HG03342 (cell line): ENCODE results near the gene NAE1.
"Not testable (repeated sequence)": the region's sequence is repeated elsewhere in the genome, so short reads cannot be mapped to it uniquely, and the experiment has no call there.

Experiments used
- ATAC-seq: cut with Tn5 transposase; IDR thresholded peaks from one replicate; pipeline ENCODE4 v1.9.1; 2021; ENCODE audit warnings: mild to moderate bottlenecking, moderate library complexity; ENCODE audit not compliant: unreplicated experiment

The NAE1 gene

GRCh38 chr16:66809765-66810164, 21.0 kb downstream of the NAE1 start:
- ATAC-seq: no peak

GRCh38 chr16:66802159-66802558, 28.6 kb downstream of the NAE1 start:
- ATAC-seq: no peak

- ATAC-seq: no peak
Observed at GRCh38 chr16:66801320-66802105, 29.3 kb downstream of the NAE1 start, which contains the start of gene TERB1. TERB1 (minus strand) TSS chr16:66801584; CDS start chr16:66796798, 4,786 bp downstream.

GRCh38 chr16:66800856-66801255, 29.9 kb downstream of the NAE1 start:
- ATAC-seq: no peak

GRCh38 chr16:66798161-66798560, 32.6 kb downstream of the NAE1 start:
- no peak for ATAC-seq

GRCh38 chr16:66793984-66794383, 36.8 kb downstream of the NAE1 start:
- ATAC-seq: not testable (repeated sequence)

- no peak for ATAC-seq
Observed at GRCh38 chr16:66790130-66790733, 40.5 kb downstream of the NAE1 start.

GRCh38 chr16:66787427-66787826, 43.3 kb downstream of the NAE1 start:
- ATAC-seq: no peak

GRCh38 chr16:66786551-66786950, 44.2 kb downstream of the NAE1 start:
- ATAC-seq: no peak

- ATAC-seq: no peak
Observed at GRCh38 chr16:66776457-66776856, 54.3 kb downstream of the NAE1 start.

- no peak for ATAC-seq
Observed at GRCh38 chr16:66774981-66775380, 55.8 kb downstream of the NAE1 start.

- ATAC-seq: no peak
Observed at GRCh38 chr16:66758086-66758485, 72.7 kb downstream of the NAE1 start.

- ATAC-seq: no peak
Observed at GRCh38 chr16:66754819-66755218, 76.0 kb downstream of the NAE1 start.

GRCh38 chr16:66754211-66754610, 76.6 kb downstream of the NAE1 start:
- no peak for ATAC-seq

GRCh38 chr16:66752958-66753357, 77.8 kb downstream of the NAE1 start:
- no peak for ATAC-seq
